Mesothelial cell of epicardium (in vitro differentiated cells): ENCODE measurements around the gene XDH. TPM values are rescaled to one million over a fixed set of nuclear protein-coding genes. Genes with fewer than 3 reads are reported as not detected.

Experiments
- DNase-seq, 2 experiments: peaks; one replicate each; pipeline ENCODE4 v3.0.0; 2021; ENCODE audit warnings: low spot score in 2 of 2; ENCODE audit not compliant: unreplicated experiment in 2 of 2
- H3K27ac Mint-ChIP-seq: 2 replicates; pipeline ENCODE4 v1.8.0; 2021; ENCODE audit warnings: mixed read lengths
- H3K27me3 Mint-ChIP-seq: 2 replicates; pipeline ENCODE4 v1.8.0; 2021; ENCODE audit warnings: low read depth, mixed read lengths
- H3K36me3 Mint-ChIP-seq: 2 replicates; pipeline ENCODE4 v1.8.0; 2021; ENCODE audit warnings: mixed read lengths
- H3K4me1 Mint-ChIP-seq: 2 replicates; pipeline ENCODE4 v1.8.0; 2021; ENCODE audit warnings: mixed read lengths
- H3K4me3 Mint-ChIP-seq: 2 replicates; pipeline ENCODE4 v1.8.0; 2021; ENCODE audit warnings: mild to moderate bottlenecking, moderate library complexity, mixed read lengths
- H3K9me3 Mint-ChIP-seq: 2 replicates; pipeline ENCODE4 v1.8.0; 2021; ENCODE audit warnings: mixed read lengths
- total RNA-seq: library from RNA; stranded (reverse); gene quantifications from 3 replicates; pipeline ENCODE4 v1.2.1, GENCODE V29; 2021
- TF ChIP-seq, protein P1 (sequence below): fragments of 200-600 bp; sonication (generic); IDR thresholded peaks from one replicate; pipeline ENCODE4 v1.5.0; 2021; ENCODE audit warnings: antibody characterized with exemption; ENCODE audit not compliant: unreplicated experiment

The XDH gene
- total RNA-seq, 1 donor from 2014 or later: 3.9 TPM

DNA sequence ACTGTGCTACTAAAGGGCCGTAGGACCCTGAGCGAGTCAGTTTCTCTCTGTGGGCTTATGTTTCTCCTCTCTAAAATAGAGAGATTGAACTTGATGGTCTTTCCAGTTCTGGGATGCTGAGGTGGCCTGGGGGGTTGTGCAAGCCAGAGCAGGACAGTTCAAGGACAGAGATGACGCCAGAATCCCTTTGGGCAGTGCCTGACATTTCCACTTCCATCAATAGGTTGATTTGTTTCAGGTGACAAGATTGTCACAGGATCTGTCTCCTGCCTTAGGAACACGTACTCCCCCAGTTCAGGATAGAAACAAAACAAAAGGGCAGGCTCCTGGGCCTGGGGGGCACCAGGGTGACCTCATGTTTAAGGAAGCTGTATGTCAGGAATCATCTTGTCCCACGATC, 82.0 kb downstream of the XDH start:
- TF ChIP-seq, protein P1, sequence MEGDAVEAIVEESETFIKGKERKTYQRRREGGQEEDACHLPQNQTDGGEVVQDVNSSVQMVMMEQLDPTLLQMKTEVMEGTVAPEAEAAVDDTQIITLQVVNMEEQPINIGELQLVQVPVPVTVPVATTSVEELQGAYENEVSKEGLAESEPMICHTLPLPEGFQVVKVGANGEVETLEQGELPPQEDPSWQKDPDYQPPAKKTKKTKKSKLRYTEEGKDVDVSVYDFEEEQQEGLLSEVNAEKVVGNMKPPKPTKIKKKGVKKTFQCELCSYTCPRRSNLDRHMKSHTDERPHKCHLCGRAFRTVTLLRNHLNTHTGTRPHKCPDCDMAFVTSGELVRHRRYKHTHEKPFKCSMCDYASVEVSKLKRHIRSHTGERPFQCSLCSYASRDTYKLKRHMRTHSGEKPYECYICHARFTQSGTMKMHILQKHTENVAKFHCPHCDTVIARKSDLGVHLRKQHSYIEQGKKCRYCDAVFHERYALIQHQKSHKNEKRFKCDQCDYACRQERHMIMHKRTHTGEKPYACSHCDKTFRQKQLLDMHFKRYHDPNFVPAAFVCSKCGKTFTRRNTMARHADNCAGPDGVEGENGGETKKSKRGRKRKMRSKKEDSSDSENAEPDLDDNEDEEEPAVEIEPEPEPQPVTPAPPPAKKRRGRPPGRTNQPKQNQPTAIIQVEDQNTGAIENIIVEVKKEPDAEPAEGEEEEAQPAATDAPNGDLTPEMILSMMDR: no peak
- Mint-ChIP-seq H3K27ac (no peak overlapping the region), H3K27me3 (peaks cover 30% of the 10 kb centered on the region), H3K9me3 (no peaks in the 10 kb centered on the region), H3K36me3 (no peaks in the 10 kb centered on the region), H3K4me3 (no peak overlapping the region), H3K4me1 (peaks cover 19% of the 10 kb centered on the region)
- DNase-seq: no peak

DNA sequence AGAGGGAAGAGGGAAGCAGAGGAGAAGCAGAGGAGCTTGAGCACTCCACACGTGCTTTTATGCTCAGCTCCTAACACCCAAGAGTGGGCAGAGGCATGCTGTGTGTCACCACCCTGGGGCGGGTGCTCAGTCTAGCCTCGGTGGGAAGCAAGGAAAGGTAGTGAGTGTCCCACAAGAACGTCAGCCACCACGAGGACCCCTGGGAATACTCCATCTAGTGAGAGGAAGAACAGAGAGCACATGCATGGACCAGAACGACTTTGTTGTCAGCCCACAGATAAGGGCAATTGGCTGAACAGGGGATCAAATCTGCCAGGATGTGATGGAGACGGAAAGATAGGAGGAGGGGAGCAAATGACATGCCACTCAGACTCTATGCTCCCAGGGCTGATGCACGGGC, 83.4 kb downstream of the XDH start:
- Mint-ChIP-seq H3K4me1 (peaks cover 12% of the 10 kb centered on the region), H3K36me3 (no peaks in the 10 kb centered on the region), H3K27me3 (peaks cover 30% of the 10 kb centered on the region), H3K9me3 (no peaks in the 10 kb centered on the region), H3K4me3 (no peak overlapping the region), H3K27ac (no peak overlapping the region)
- TF ChIP-seq, protein P1: no peak
- no peak for DNase-seq

DNA sequence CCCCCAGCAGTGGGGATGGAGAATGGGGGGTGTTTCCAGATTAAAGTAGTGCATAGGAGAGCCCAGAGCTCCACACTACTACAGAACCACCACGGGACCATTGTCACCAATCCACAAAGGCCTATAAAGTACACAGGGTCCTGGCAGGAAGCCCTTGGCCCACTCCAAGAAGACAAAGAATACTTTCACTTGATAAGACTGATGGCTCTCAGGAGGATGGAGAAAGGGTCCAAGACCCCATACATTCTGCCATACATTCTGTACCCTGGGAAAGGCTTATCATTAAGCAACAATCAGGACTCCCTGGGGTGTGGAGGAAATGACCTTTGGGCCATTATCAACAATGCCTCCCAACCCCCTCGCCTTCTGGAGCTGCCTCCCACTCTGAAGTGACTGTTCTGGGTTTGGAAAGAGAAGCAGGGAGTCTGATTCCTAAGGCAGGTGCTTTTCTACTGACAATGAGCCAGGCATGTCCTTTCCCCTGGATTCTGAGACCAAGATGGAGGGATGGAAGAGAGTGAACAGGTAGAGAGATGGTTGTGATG, 85.4 kb downstream of the XDH start:
- no peaks in the 10 kb centered on the region for H3K9me3 Mint-ChIP-seq
- peaks cover 27% of the 10 kb centered on the region for H3K27me3 Mint-ChIP-seq
- no peak overlapping the region for H3K4me3 Mint-ChIP-seq
- no peak overlapping the region for H3K27ac Mint-ChIP-seq
- no peaks in the 10 kb centered on the region for H3K36me3 Mint-ChIP-seq
- no peaks in the 10 kb centered on the region for H3K4me1 Mint-ChIP-seq
- TF ChIP-seq, protein P1: no peak
- DNase-seq: no peak

DNA sequence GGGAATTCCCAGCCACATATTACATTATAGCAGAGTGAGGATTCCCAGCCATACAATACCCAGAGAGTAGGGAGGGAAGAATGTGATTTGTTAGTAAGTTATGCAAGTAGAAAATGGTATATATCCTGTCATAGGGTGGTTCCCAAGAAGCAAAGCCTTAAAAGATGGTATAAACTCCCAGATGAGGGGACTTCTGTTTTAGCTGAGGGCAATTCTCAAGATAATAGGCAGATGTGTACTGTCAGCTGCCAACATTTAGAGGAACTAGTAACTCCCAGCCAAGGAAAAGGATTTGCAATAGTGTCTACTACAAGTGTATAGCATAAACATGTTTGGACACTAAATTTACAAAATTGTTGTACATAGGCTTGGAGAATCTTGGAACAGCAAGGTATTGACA, 86.5 kb downstream of the XDH start:
- Mint-ChIP-seq H3K27me3 (peaks cover 24% of the 10 kb centered on the region), H3K4me3 (no peak overlapping the region), H3K36me3 (no peaks in the 10 kb centered on the region), H3K27ac (no peak overlapping the region), H3K4me1 (no peaks in the 10 kb centered on the region), H3K9me3 (no peaks in the 10 kb centered on the region)
- TF ChIP-seq, protein P1: no peak
- no peak for DNase-seq

DNA sequence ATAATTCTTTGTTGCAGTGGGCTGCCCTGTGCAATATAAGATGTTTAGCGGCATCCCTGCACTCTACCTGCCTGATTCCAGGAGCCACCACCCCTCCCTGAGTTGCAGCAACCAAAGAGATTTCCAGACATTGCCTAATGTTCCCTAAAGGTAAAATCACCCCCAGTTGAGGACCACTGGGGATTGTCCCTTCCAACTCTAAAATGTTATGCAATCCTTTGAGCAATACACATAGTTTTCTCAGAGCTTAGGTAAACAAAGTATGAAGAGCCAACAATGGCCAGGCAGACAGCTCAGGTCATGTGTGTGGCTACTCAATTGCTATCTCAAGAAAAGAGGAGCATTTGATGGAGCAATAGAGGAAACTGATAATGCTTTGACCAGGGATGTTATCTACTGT, 87.0 kb downstream of the XDH start:
- Mint-ChIP-seq H3K4me3 (no peak overlapping the region), H3K36me3 (no peaks in the 10 kb centered on the region), H3K4me1 (no peaks in the 10 kb centered on the region), H3K27me3 (peaks cover 24% of the 10 kb centered on the region), H3K9me3 (no peaks in the 10 kb centered on the region), H3K27ac (no peak overlapping the region)
- TF ChIP-seq, protein P1: no peak
- no peak for DNase-seq
